Measurements from ENCODE around the gene PALMD.

Gene PALMD

DNA sequence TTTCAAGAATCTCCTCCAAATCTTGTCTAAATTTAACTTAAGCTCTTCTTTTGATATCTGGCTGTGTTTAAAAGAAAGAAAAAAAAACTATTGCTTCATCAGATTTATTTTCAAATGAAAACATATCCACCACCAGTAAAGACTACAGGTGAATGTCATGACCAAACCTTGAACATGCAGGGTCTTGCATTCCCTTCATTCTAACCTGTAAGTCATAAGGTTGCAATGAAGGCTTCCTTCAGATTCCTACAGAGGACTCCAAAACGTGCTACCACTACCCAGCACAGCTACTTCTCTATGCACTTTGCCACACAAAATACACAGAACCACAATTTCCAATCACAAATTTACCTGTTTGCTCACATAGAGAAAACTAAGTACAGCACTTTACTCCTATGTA lies 94.2 kb downstream of the PALMD start:
- DNase-seq (ENCODE audit: low read depth, low spot score) = no peak
- Histone ChIP-seq H3K4me1 (ENCODE audit: insufficient read depth, insufficient read length) (no peaks in the 10 kb centered on the region), H3K4me3 (ENCODE audit: insufficient read length, low read depth) (no peak overlapping the region), H3K27me3 (ENCODE audit: insufficient read depth, insufficient read length) (no peaks in the 10 kb centered on the region), H3K9me3 (ENCODE audit: insufficient read depth, low read length) (no peaks in the 10 kb centered on the region), H3K36me3 (ENCODE audit: insufficient read depth, insufficient read length, low read length) (no peaks in the 10 kb centered on the region), H3K9ac (ENCODE audit: insufficient read length, low read depth) (no peak overlapping the region)
- no peak for TF ChIP-seq SUZ12 (IDR thresholded peaks at IDR 0.05; ENCODE audit: extremely low read depth, insufficient read depth, insufficient read length)
- no peak for TF ChIP-seq YY1 (IDR thresholded peaks at IDR 0.05; ENCODE audit: insufficient read depth, insufficient read length)
- no peak for TF ChIP-seq ZNF274 (IDR thresholded peaks at IDR 0.05; ENCODE audit: low read depth, low read length)

All from NT2/D1 (cell line).